Measurements from ENCODE around the gene CTTNBP2. TPM values are rescaled to one million over a fixed set of nuclear protein-coding genes. Genes with fewer than 3 reads are reported as not detected.

Gene CTTNBP2
- total RNA-seq, 2 donors from 2014 or later, result 5.2 to 6.5 TPM

GRCh38 chr7:117704063-117704462 lies 169.2 kb downstream of the CTTNBP2 start:
- Histone ChIP-seq H3K4me1 (ENCODE audit: control insufficient read depth, insufficient read depth, low read length) (no peaks in the 10 kb centered on the region), H3K4me3 (ENCODE audit: low read length) (no peak overlapping the region), H3K9ac (ENCODE audit: extremely low read depth, low read length, poor library complexity, severe bottlenecking) (no peak overlapping the region), H3K36me3 (ENCODE audit: control insufficient read depth, insufficient read depth, low read length) (no peaks in the 10 kb centered on the region), H3K27ac (ENCODE audit: low read depth, low read length) (no peak overlapping the region), H3K9me3 (ENCODE audit: control insufficient read depth, low read length) (no peaks in the 10 kb centered on the region), H3K27me3 (ENCODE audit: control insufficient read depth, insufficient read depth, low read length, poor library complexity, severe bottlenecking) (no peaks in the 10 kb centered on the region)
- WGBS, 2 experiments (ENCODE audit: insufficient coverage in 1 of 2, insufficient read length in 1 of 2), result 100% methylated on average over 1 of the region's 3 CpGs; no CpG with 5 or more reads in 1 of the 2 experiments
- Mint-ChIP-seq H3K4me1 (no peaks in the 10 kb centered on the region), H3K27me3 (ENCODE audit: insufficient read depth) (no peaks in the 10 kb centered on the region), H3K9me3 (no peaks in the 10 kb centered on the region), H3K4me3 (no peak overlapping the region), H3K36me3 (ENCODE audit: low read depth) (no peaks in the 10 kb centered on the region), H3K27ac (no peak overlapping the region)
- no peak for TF ChIP-seq CTCF (conservative IDR thresholded peaks at IDR 0.05)
- DNase-seq, result no peak

GRCh38 chr7:117698018-117698417 lies 175.2 kb downstream of the CTTNBP2 start:
- Histone ChIP-seq H3K36me3 (ENCODE audit: control insufficient read depth, insufficient read depth, low read length) (no peaks in the 10 kb centered on the region), H3K27ac (ENCODE audit: low read depth, low read length) (no peak overlapping the region), H3K27me3 (ENCODE audit: control insufficient read depth, insufficient read depth, low read length, poor library complexity, severe bottlenecking) (peaks cover 3% of the 10 kb centered on the region), H3K9me3 (ENCODE audit: control insufficient read depth, low read length) (no peaks in the 10 kb centered on the region), H3K4me1 (ENCODE audit: control insufficient read depth, insufficient read depth, low read length) (no peaks in the 10 kb centered on the region), H3K4me3 (ENCODE audit: low read length) (no peak overlapping the region), H3K9ac (ENCODE audit: extremely low read depth, low read length, poor library complexity, severe bottlenecking) (no peak overlapping the region)
- WGBS, 2 experiments (ENCODE audit: insufficient coverage in 1 of 2, insufficient read length in 1 of 2), result 91% methylated on average over 2 of the region's 2 CpGs; no CpG with 5 or more reads in 1 of the 2 experiments
- Mint-ChIP-seq H3K27me3 (ENCODE audit: insufficient read depth) (peaks cover 16% of the 10 kb centered on the region), H3K27ac (no peak overlapping the region), H3K36me3 (ENCODE audit: low read depth) (no peaks in the 10 kb centered on the region), H3K9me3 (no peaks in the 10 kb centered on the region), H3K4me1 (no peaks in the 10 kb centered on the region), H3K4me3 (no peak overlapping the region)
- no peak for DNase-seq
- no peak for TF ChIP-seq CTCF (conservative IDR thresholded peaks at IDR 0.05)

- Mint-ChIP-seq H3K36me3 (ENCODE audit: low read depth) (no peaks in the 10 kb centered on the region), H3K27ac (no peak overlapping the region), H3K27me3 (ENCODE audit: insufficient read depth) (peaks cover 28% of the 10 kb centered on the region), H3K4me3 (no peak overlapping the region), H3K4me1 (peaks cover 20% of the 10 kb centered on the region), H3K9me3 (no peaks in the 10 kb centered on the region)
- DNase-seq, result no peak
- Histone ChIP-seq H3K36me3 (ENCODE audit: control insufficient read depth, insufficient read depth, low read length) (no peaks in the 10 kb centered on the region), H3K27me3 (ENCODE audit: control insufficient read depth, insufficient read depth, low read length, poor library complexity, severe bottlenecking) (peaks cover 4% of the 10 kb centered on the region), H3K4me1 (ENCODE audit: control insufficient read depth, insufficient read depth, low read length) (peaks cover 15% of the 10 kb centered on the region), H3K4me3 (ENCODE audit: low read length) (no peak overlapping the region), H3K9me3 (ENCODE audit: control insufficient read depth, low read length) (no peaks in the 10 kb centered on the region), H3K27ac (ENCODE audit: low read depth, low read length) (no peak overlapping the region), H3K9ac (ENCODE audit: extremely low read depth, low read length, poor library complexity, severe bottlenecking) (no peak overlapping the region)
- no peak for TF ChIP-seq CTCF (conservative IDR thresholded peaks at IDR 0.05)
- 94 to 96% methylated on average over 6 to 7 of the region's 7 CpGs for WGBS, 2 experiments (ENCODE audit: insufficient coverage in 1 of 2, insufficient read length in 1 of 2)
Measured at GRCh38 chr7:117692338-117692737, 180.9 kb downstream of the CTTNBP2 start.
